ENCODE data around the gene UBR4.

GRCh38 chr1:19187852-19188251 is 22.2 kb downstream of the UBR4 start:
- TF ChIP-seq EZH2phosphoT487 (IDR thresholded peaks at IDR 0.05; ENCODE audit: unreplicated experiment): no peak
- TF ChIP-seq CTCF (conservative IDR thresholded peaks at IDR 0.05; ENCODE audit: low read depth in 2 of 2): no peak
- no peak for TF ChIP-seq POLR2AphosphoS5 (IDR thresholded peaks at IDR 0.05; ENCODE audit: low read depth)
- TF ChIP-seq EZH2 (IDR thresholded peaks at IDR 0.05; ENCODE audit: low read depth, unreplicated experiment): no peak
- TF ChIP-seq ETS1 (IDR thresholded peaks at IDR 0.05): no peak
- TF ChIP-seq CREB1 (CRISPR knock-in tag; IDR thresholded peaks at IDR 0.05; ENCODE audit: low read depth): no peak
- no peak for TF ChIP-seq REST (IDR thresholded peaks at IDR 0.05; ENCODE audit: unreplicated experiment)
- TF ChIP-seq JUNB (IDR thresholded peaks at IDR 0.05; ENCODE audit: unreplicated experiment): no peak
- no peak for TF ChIP-seq NANOG (IDR thresholded peaks at IDR 0.05; ENCODE audit: borderline replicate concordance)
- no peak for TF ChIP-seq STAT1 (IDR thresholded peaks at IDR 0.05; ENCODE audit: unreplicated experiment)
- TF ChIP-seq ZNF114 (CRISPR knock-in tag; IDR thresholded peaks at IDR 0.05): no peak
- TF ChIP-seq ZNF331 (CRISPR knock-in tag; IDR thresholded peaks at IDR 0.05; ENCODE audit: low read depth): no peak
- no peak for TF ChIP-seq ZNF462 (CRISPR knock-in tag; IDR thresholded peaks at IDR 0.05)

Data from GM23338 (cell line).